MM.1S (cell line): ENCODE data around the gene CDK9.

Experiments used
- CTCF ChIP-seq: fragments of 300-600 bp; sonication (generic); IDR thresholded peaks from 2 replicates; pipeline ENCODE4 v1.5.1; 2016; ENCODE audit warnings: antibody characterized with exemption, low read length, mixed read lengths
- EZH2 ChIP-seq: fragments of 300-600 bp; sonication (generic); optimal IDR thresholded peaks from 2 replicates; pipeline ENCODE3; 2017; ENCODE audit warnings: low read depth, mild to moderate bottlenecking, antibody characterized with exemption, low read length, mixed read lengths
- EZH2phosphoT487 ChIP-seq: fragments of 300-600 bp; sonication (generic); IDR thresholded peaks from 2 replicates; pipeline ENCODE4 v1.6.1; 2018; ENCODE audit warnings: antibody characterized with exemption, low read length

- TF ChIP-seq CTCF (peak; percentile 29), EZH2 (no peak), EZH2phosphoT487 (no peak)
Measured at GRCh38 chr9:127825319-127826051, 39.7 kb downstream of the CDK9 start.
